Activated naive CD8-positive, alpha-beta T cell treated with anti-CD3 and anti-CD28 coated beads for 36 hours (primary cell): ENCODE results near the gene HOXD9. TPM values are rescaled to one million over a fixed set of nuclear protein-coding genes. Genes with fewer than 3 reads are reported as not detected.

Experiments
- DNase-seq: peaks from one replicate; pipeline ENCODE4 v3.0.0; 2021
- H3K27ac Mint-ChIP-seq: one replicate; pipeline ENCODE4 v1.8.0; 2022; ENCODE audit warnings: mild to moderate bottlenecking, moderate library complexity, mixed read lengths
- H3K27me3 Mint-ChIP-seq: one replicate; pipeline ENCODE4 v1.8.0; 2022; ENCODE audit warnings: mild to moderate bottlenecking, mixed read lengths
- H3K36me3 Mint-ChIP-seq: one replicate; pipeline ENCODE4 v1.8.0; 2021; ENCODE audit warnings: mild to moderate bottlenecking, mixed read lengths
- H3K4me1 Mint-ChIP-seq: one replicate; pipeline ENCODE4 v1.8.0; 2021; ENCODE audit warnings: mixed read lengths
- H3K4me3 Mint-ChIP-seq: one replicate; pipeline ENCODE4 v1.8.0; 2022; ENCODE audit warnings: mild to moderate bottlenecking, moderate library complexity, mixed read lengths
- H3K9me3 Mint-ChIP-seq: one replicate; pipeline ENCODE4 v1.8.0; 2022; ENCODE audit warnings: mixed read lengths
- total RNA-seq, 2 experiments: library from RNA; stranded (reverse); gene quantifications; one replicate each; pipeline ENCODE4 v1.2.3, GENCODE V29; 2021

Gene HOXD9
- total RNA-seq, 2 experiments from 2014 or later: not detected

DNA sequence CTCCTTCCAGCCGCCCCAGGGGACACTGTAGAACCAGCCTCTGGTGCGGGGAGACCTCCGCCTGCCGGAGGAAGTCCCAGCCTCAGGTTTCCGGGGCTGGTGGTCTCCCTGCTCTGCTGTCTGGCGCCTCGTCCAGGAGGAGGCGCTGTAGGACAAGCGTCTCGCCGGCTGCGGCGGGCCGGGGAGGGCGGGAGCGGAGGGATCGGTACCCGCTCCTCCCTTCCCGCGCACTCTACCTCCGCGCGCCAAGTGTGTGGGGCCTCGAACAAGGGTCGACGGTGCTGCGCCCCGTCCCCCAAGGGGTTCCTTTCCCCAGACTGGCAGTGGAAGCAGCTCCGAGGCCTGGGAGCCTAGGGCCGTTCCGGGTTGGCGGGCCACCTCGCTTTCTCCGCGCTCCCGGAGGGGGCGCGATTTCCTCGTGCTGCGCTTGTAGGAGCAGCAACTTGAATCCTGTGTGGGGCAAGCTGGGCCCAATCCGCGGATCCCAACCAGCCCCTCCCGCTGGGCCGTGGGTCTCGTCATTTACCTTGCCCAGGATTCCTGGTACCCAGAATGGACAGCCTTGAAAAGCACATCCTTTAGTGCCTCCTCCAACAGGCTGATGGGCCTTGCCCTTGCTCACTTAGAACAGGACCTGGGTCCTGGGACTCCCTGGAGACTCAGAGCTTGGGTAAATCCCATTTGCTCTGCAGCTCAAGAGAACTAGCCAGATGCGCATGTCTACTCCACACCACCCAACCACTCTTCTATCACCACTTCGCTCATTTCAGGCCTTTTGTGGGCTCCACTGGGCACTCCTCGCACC lies 18.2 kb downstream of the HOXD9 start:
- Mint-ChIP-seq H3K27ac (no peak overlapping the region), H3K4me1 (peaks cover 21% of the 10 kb centered on the region), H3K4me3 (peak overlapping the region; percentile 32), H3K36me3 (peaks cover 9% of the 10 kb centered on the region), H3K9me3 (peaks cover 5% of the 10 kb centered on the region), H3K27me3 (peaks cover 87% of the 10 kb centered on the region)
- DNase-seq: peak; percentile 83

DNA sequence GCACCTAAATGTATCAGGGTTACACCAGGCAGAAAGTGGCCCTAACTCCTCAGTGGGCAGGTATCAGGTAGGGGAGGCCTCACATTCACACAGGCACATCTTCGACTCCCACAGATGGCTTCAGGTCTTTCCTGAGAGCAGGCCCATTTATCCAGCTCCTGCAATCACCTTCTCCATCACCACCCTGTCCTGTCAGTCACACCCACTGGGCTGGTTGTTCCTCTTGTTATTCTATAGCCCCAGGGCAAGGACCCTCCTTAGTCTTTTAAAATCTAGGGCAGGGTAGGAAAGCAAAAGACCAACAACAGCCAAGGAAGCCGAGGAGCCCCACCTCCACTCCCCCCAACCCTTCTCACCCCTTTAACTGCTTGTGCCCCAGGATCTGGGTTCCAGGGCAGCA lies 19.8 kb downstream of the HOXD9 start:
- Mint-ChIP-seq H3K4me3 (no peak overlapping the region), H3K27ac (no peak overlapping the region), H3K27me3 (peaks cover 89% of the 10 kb centered on the region), H3K36me3 (peaks cover 8% of the 10 kb centered on the region), H3K9me3 (peaks cover 4% of the 10 kb centered on the region), H3K4me1 (peaks cover 17% of the 10 kb centered on the region)
- DNase-seq: no peak

DNA sequence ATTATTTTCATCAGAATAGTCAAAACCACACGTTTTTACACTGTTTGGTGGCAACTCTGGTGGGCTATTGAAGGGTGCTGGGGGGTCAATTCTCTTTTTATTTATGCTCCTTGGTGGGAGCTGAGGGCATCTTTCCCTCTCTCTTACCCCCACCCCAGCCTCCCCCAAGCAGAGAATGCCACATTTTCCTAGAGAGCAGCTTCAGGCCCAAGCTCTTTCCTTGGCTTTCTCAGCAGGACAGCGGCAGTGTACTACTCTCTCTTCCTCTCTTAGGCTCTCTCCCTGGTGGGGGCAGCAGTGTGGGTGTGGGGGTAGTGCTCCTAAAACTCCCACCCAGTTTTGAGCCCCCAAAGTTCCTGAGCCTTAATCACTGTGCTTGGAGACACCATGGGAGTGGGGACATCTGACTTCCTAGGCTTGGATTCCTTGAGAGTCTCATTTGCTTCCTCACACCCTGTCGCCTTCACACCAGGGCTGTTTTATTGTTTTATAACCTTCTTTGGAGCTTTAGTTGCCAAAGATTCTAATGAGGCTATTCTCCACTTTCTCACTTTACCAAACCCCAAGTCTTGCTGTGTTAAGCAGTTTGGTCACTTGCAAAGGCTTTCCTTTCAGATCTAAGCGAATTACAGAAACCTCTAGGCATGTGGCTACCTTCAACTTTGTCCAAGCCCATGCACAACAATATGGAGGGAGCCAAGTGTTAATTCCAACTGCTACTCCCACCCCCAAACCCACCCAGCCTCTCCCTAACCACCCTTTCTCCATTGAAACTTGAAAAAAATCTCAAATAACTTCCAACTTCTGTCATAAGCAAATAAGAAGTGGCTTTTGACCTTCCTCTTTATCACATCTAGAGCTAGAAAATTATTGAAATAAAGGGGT lies 22.8 kb downstream of the HOXD9 start:
- no peak overlapping the region for H3K4me3 Mint-ChIP-seq
- no peak for DNase-seq
- H3K27me3 Mint-ChIP-seq: peaks cover 89% of the 10 kb centered on the region
- H3K9me3 Mint-ChIP-seq: no peaks in the 10 kb centered on the region
- H3K4me1 Mint-ChIP-seq: peaks cover 8% of the 10 kb centered on the region
- no peaks in the 10 kb centered on the region for H3K36me3 Mint-ChIP-seq
- no peak overlapping the region for H3K27ac Mint-ChIP-seq

DNA sequence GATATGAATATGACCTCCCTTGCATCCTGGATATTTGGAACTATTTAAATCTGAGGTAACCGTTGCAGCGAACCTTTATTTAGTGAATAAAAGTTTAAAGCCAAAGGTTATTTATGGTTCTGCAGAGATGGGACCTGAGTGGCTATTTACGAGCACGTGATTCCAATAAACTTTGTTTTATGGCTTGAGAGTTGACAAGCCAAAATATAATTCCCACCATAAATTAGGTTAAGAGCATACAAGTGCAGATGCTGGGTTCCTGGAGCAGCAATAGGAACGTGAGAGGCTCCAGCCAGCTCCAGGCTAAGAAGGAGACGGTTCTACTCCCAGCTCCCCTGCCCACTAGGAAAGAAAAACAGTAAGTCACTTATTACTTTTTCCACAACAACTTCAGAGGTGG lies 23.6 kb downstream of the HOXD9 start:
- Mint-ChIP-seq H3K27ac (no peak overlapping the region), H3K9me3 (no peaks in the 10 kb centered on the region), H3K4me1 (peaks cover 7% of the 10 kb centered on the region), H3K36me3 (no peaks in the 10 kb centered on the region), H3K27me3 (peaks cover 92% of the 10 kb centered on the region), H3K4me3 (no peak overlapping the region)
- no peak for DNase-seq

DNA sequence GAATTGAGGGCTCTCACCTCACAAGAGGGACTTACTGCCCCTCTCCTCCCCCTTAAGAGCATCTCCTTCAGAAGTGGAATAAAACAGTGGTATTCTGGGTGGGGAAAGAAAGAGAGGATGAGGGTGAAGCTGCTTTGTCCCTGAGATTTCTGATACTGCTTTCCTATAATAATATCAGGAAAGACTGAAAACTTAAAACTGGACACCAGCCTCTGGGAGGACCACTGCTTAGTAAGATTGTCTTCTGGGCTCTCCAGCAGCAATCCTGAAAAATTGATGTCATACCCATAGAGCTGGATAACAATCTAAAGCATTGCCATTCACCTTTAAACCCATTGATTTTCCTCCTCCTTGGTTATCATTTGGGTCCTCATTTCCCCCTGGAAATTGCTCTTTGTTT lies 24.1 kb downstream of the HOXD9 start:
- no peaks in the 10 kb centered on the region for H3K9me3 Mint-ChIP-seq
- H3K27me3 Mint-ChIP-seq: peaks cover 92% of the 10 kb centered on the region
- no peak for DNase-seq
- no peak overlapping the region for H3K27ac Mint-ChIP-seq
- H3K36me3 Mint-ChIP-seq: no peaks in the 10 kb centered on the region
- H3K4me3 Mint-ChIP-seq: no peak overlapping the region
- peaks cover 4% of the 10 kb centered on the region for H3K4me1 Mint-ChIP-seq

DNA sequence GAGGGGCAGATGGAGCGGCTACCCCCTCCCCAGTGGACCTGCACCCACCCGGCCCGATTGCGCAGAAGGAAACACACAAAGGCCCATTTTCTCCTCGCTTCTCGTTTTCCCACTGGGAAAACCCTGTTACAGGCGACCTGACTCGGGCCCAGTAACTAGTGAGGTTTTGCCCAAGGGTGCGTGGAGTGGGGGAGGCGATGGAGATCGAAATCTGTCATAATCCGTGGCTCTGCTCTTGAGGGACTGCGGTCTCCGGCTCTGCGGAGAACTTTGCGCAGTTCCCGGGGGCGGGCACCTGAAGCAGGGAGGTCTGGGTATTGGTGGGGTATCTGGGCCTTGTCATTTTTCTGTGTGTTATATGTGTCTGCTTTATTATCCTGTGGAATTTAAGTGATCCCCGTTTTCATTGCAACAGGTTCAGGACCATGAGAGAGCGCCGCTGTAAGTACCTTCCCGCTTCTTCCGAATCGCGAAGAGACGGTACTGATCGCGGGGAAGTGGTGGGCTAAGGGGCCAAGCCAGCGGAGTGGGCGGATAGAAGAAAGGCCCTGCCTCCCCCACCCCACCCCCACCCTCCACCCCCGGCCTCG lies 24.8 kb downstream of the HOXD9 start:
- Mint-ChIP-seq H3K36me3 (no peaks in the 10 kb centered on the region), H3K4me3 (no peak overlapping the region), H3K9me3 (no peaks in the 10 kb centered on the region), H3K4me1 (peaks cover 4% of the 10 kb centered on the region), H3K27ac (no peak overlapping the region), H3K27me3 (peaks cover 93% of the 10 kb centered on the region)
- DNase-seq: no peak

DNA sequence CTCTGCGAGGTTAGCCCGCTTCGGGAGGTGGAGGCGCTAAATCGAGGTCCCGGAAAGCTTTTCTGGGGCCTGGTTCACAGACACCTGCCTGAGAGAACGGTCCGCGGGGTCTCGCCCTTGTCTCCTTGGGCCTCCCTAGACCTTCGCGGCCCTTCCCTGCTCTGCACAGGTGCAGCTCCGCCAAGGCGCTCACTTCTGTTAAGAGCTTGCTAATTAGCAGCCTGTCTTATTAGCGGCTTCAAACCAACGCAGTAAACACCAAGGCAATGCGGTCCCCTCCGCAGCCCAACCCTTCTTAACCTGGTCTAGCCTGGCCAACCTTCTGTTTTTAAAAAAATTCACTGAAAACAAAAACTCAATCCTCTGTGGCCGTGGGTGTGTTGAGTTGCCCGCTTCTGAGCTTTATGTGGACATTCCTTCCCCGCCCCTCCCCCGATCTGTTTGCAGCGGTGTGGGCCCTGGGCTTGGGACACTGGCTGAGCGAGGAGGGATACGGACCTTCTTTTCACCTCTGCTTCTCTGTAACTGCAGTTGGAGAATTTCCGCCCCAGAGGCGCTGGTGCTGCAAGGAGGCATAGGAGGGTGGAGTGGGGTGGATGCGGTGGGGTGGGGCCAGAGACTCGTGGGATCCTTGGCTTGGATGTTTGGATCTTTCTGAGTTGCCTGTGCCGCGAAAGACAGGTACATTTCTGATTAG lies 25.4 kb downstream of the HOXD9 start:
- H3K36me3 Mint-ChIP-seq: no peaks in the 10 kb centered on the region
- peaks cover 95% of the 10 kb centered on the region for H3K27me3 Mint-ChIP-seq
- no peak overlapping the region for H3K4me3 Mint-ChIP-seq
- H3K27ac Mint-ChIP-seq: no peak overlapping the region
- no peaks in the 10 kb centered on the region for H3K9me3 Mint-ChIP-seq
- H3K4me1 Mint-ChIP-seq: peaks cover 6% of the 10 kb centered on the region
- no peak for DNase-seq

DNA sequence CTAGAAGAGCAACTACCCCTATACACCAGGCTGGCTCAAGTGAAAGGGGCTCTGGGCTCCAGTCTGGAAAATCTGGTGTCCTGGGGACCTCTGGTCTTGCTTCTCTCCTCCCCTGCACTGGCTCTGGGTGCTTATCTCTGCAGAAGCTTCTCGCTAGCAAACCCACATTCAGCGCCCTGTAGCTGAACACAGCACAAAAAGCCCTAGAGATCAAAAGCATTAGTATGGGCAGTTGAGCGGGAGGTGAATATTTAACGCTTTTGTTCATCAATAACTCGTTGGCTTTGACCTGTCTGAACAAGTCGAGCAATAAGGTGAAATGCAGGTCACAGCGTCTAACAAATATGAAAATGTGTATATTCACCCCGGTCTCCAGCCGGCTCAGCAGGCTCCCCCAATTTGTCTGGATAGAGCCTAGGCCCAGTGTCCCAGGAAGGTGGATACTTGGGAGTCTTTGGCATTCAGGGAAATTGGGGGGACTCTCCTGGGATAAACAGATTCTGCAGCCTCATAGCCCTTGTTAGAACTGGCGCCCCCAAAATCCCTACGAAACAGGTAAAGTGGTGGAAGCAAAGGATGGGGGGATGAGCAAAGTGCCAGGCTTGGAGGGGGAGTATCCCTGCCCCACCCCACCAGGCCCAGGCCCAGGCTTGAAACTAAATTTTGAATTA lies 26.4 kb downstream of the HOXD9 start:
- Mint-ChIP-seq H3K4me1 (peaks cover 6% of the 10 kb centered on the region), H3K9me3 (no peaks in the 10 kb centered on the region), H3K27me3 (peaks cover 94% of the 10 kb centered on the region), H3K36me3 (no peaks in the 10 kb centered on the region), H3K4me3 (no peak overlapping the region), H3K27ac (no peak overlapping the region)
- DNase-seq: no peak

DNA sequence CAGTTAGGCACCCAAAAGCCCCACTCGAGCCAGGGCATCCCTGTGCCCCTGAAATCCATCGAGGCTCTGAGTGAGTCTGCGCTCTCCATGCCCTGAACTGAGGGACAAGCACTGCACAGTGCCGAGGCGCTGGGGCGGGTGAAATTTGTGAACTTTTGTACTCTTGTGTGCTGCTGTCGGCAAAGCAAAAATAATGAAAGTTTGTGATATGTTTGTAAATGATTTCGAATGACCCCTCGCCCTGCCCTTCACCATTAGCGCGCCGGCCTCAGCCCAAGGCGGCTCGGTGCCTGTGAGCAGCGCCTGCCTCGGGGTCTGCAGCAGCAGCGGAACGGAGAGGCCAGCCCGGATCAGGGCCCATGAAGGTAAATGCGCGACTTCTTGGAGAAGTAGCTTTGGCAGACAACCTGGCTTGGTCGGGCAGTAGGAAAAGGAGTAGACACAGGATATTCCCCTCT lies 27.0 kb downstream of the HOXD9 start:
- Mint-ChIP-seq H3K36me3 (no peaks in the 10 kb centered on the region), H3K4me3 (no peak overlapping the region), H3K27me3 (peaks cover 97% of the 10 kb centered on the region), H3K9me3 (no peaks in the 10 kb centered on the region), H3K4me1 (peaks cover 6% of the 10 kb centered on the region), H3K27ac (no peak overlapping the region)
- DNase-seq: no peak

DNA sequence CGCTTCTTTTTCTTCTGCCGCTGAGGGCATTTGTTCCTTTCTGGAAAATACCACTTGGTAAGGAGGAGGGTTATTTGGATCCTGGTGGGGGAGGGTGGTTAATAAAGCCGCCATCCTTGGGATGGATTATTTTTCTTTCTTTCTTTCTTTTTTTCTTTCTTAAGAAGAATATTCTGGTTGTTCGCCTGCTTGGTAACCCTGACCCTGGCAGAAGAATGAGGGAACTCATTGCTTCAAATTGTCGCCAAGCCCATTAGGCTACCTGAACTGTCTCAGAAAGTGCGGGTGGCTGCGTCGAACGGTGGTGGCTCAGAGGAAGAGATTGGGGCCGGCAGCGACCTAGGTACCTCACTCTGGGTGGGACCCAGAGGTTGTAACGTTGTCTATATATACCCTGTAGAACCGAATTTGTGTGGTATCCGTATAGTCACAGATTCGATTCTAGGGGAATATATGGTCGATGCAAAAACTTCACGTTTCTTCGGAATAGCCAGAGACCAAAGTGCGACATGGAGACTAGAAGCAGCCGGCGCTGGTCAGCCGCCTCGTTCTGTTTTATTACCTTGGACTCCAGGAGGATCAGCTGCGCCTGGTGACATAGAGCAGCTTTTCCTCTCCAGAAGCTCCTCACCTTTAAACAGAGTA lies 27.5 kb downstream of the HOXD9 start:
- H3K4me1 Mint-ChIP-seq: peaks cover 6% of the 10 kb centered on the region
- H3K9me3 Mint-ChIP-seq: no peaks in the 10 kb centered on the region
- no peak overlapping the region for H3K4me3 Mint-ChIP-seq
- no peak for DNase-seq
- H3K27me3 Mint-ChIP-seq: peaks cover 98% of the 10 kb centered on the region
- no peak overlapping the region for H3K27ac Mint-ChIP-seq
- no peaks in the 10 kb centered on the region for H3K36me3 Mint-ChIP-seq

DNA sequence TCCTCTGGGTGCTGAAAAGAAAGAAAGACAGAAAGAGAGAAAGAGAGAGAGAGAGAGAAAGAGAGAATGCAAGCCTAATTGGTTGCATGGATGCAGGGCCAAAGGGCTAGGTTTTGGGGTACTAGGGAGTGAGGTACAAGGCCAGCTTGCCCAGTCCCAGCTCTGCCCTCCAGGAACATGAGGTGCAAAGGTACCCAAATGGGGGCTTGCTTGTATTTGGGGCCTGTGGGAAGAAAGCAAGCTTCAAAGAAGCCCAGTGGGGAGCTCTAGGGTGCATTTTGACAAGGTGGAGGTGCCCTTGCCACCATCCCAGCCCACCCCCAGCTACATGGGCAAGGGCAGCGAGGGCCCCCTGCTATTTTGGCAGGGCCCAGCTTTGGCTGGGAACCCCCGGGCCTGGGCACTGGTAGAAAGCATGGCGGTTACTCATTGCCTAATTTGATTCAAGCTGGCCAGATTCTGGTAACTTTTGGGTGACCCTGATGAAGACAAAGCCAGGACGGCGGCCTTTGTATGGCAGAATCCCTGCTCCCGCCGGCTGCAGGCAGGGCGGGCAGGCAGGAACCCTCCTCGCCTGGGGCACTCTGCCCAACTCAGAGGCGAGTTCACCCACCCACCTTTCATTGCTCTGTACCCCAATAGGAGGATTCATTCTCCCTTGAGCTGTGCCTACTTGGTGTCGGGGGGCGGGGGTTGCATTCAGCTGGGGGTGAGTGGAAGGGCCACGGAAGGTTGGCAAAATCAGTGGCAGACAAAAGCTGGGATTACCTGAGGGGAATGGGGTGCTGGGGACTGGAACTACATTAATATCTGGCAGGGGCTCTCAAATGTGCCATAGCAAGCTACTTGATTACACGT lies 28.3 kb downstream of the HOXD9 start:
- peaks cover 6% of the 10 kb centered on the region for H3K4me1 Mint-ChIP-seq
- H3K4me3 Mint-ChIP-seq: no peak overlapping the region
- H3K27ac Mint-ChIP-seq: no peak overlapping the region
- no peaks in the 10 kb centered on the region for H3K36me3 Mint-ChIP-seq
- DNase-seq: no peak
- H3K9me3 Mint-ChIP-seq: no peaks in the 10 kb centered on the region
- H3K27me3 Mint-ChIP-seq: peaks cover 98% of the 10 kb centered on the region

DNA sequence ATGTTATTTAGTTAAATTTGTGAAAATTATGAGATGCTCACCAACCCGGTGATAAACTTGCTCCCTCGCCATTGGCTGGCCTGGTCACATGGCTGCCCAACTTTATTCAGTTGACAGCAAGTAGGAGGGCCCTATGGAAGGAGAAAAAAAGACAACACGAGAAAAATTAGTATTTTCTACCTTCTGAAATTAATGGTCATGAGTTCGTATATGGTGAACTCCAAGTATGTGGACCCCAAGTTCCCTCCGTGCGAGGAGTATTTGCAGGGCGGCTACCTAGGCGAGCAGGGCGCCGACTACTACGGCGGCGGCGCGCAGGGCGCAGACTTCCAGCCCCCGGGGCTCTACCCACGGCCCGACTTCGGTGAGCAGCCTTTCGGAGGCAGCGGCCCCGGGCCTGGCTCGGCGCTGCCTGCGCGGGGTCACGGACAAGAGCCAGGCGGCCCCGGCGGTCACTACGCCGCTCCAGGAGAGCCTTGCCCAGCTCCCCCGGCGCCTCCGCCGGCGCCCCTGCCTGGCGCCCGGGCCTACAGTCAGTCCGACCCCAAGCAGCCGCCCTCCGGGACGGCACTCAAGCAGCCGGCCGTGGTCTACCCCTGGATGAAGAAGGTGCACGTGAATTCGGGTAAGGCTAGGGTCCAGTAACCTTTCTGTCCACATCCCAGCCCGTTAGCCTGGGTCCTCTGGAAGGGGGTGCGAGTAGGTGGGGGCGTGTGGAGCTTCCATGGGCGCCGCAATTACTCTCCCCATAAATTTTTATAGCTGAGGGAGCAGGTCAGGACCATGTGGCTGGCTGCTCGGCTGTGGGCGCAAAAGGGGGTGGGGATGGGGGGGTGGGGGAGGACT lies 29.1 kb downstream of the HOXD9 start, which contains the start of gene HOXD4:
Gene HOXD4 (plus strand): TSS at position 109 of the 846 bp plus-strand sequence. CDS start 84 bp downstream, at position 193.
- Mint-ChIP-seq H3K4me3 (peak within 1 kb of the TSS; percentile 40), H3K9me3 (no peaks in the 10 kb centered on the region), H3K4me1 (peaks cover 6% of the 10 kb centered on the region), H3K27ac (no peak within 1 kb of the TSS), H3K27me3 (peaks cover 98% of the 10 kb centered on the region), H3K36me3 (no peaks in the 10 kb centered on the region)
- DNase-seq: no peak
